GM18909 (cell line): ENCODE measurements around the gene GAS1.

ENCODE experiments used
- ATAC-seq: cut with Tn5 transposase; IDR thresholded peaks from one replicate; pipeline ENCODE4 v1.9.1; 2021; ENCODE audit warnings: mild to moderate bottlenecking; ENCODE audit not compliant: unreplicated experiment, poor library complexity

GAS1 gene

GRCh38 chr9:86965636-86966395 is 18.5 kb upstream of the GAS1 start:
- ATAC-seq: no peak

DNA sequence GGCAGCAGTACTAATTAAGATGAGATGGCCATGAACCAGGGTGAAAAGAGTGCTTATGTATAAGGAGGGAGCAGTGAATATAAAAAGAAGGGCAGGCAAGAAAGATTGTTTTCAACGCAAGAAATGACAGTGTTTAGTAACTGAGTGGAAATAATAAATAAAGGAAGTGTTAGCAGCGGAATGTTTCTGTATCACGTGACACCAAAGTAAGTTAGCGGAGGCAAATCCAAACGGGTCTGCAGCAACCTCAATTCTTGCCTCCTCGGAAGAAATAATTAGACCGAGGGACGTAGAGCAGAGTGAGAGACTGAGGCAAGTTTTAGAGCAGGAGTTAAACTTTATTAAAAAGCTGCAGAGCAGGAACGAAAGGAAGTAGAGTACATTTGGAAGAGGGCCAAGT is 15.4 kb upstream of the GAS1 start:
- ATAC-seq: no peak

DNA sequence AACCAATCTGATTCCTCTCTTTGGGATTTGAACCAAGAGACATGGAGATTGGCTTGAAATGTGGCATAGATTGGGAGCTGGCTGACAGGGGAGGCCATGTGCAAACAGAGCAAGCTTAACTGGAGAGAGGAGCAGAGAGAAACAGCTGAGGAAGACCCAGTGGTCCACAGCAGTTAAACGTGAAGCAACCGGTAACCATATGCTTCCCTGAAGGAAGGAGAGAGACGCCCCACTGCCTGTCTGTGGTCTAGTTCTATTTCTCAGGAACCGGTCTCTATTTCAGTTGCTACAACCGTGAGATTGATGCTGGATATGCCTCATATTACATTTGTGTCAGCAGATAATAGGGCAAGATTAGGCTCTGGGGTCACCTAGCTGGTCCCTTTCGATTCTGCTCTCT is 13.6 kb upstream of the GAS1 start:
- ATAC-seq: no peak

DNA sequence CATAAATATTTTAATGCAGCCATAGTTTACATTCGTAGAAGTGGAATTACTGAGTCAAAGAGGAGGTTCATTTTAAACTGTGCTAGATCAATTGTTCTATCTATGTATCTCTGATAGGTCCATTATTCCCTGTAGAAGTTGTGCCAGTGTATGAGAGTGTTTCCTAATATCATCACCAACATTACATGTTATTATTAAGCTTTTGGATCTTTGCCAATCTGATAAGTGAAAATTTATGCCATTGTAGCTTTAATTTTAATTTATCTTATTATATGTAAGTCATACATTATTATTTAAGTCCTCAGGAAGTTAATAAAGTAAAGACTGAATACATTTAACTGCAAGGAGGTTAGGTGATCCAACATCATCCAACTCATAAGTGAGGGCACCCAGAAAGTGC is 10.9 kb upstream of the GAS1 start:
- no peak for ATAC-seq

GRCh38 chr9:86955561-86955960 is 8.3 kb upstream of the GAS1 start:
- ATAC-seq: no peak

GRCh38 chr9:86955042-86955441 is 7.7 kb upstream of the GAS1 start:
- ATAC-seq: no peak

DNA sequence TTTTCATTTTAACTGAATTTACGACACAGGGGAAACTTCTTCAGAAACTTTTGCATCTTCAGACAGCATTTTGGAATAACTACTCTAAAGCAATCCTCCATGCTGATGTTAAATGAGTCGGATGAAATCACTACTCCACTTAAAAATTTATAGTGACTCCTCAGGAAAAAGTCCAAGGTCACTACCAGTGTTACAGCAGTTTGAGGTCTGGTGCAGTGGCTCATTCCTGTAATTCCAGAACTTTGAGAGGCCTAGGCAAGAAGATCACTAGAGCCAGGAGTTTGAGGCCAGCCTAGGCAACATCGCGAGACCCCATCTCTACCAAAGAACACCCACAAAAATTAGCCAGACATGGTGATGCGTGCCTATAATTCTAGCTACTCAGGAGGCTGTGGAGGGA is 5.9 kb upstream of the GAS1 start:
- no peak for ATAC-seq

GRCh38 chr9:86948074-86948929 is 996 bp upstream of the GAS1 start:
- ATAC-seq: peak; percentile 72

- peak; percentile 51 for ATAC-seq
These were observed 833 bp downstream of the GAS1 start for GRCh38 chr9:86946201-86947145.

- ATAC-seq: peak; percentile 2
These were observed 1.5 kb downstream of the GAS1 start for GRCh38 chr9:86945728-86946200.

GRCh38 chr9:86944796-86945727 is 2.2 kb downstream of the GAS1 start:
- ATAC-seq: no peak

DNA sequence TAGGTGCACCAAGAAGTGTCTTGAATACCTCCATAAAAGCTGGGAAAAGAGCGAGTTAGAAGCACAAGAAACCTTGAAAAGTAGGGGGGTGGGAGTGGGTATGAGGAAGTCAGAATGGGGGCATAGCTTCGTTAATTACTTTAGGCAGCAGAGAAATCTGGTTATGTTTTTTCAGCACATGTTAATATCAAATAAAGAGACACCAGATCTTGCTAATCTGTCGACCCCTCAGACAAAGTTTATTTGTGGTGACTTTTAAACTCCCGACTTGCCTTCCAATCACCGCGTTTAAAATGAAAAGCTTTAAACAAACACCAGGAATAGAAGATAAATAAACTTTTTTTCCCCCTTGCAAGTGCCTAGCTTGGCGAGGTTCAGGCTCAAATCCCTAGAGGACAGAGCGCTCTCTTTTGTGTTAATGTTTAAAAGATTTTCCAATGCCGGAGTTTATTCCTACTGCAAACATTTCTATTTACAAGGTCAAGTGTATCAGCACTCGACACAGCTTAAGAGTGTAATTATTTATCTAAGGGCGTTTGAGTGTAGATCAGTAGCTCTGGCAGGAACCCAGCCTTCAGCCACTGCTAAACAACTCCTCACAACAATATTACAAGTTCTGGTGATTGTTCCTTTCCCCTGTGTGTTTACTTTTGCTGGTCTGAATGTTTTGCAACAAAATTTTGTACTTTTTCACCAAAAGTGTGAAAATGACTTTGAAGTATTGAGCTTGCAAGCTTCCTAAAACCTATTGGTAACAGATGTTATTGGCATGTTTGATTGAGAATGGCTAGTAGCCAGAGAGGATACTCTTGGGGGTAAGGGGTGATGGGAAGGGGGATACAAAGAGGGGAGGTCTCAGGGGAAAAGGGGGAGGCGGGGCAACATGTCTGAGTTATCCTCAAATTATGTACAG is 3.8 kb downstream of the GAS1 start:
- no peak for ATAC-seq

- ATAC-seq: no peak
These were observed 4.8 kb downstream of the GAS1 start for GRCh38 chr9:86942281-86943200.

GRCh38 chr9:86941197-86941596 is 6.1 kb downstream of the GAS1 start:
- no peak for ATAC-seq

- no peak for ATAC-seq
These were observed 6.5 kb downstream of the GAS1 start for GRCh38 chr9:86940774-86941173.

GRCh38 chr9:86939891-86940290 is 7.4 kb downstream of the GAS1 start:
- no peak for ATAC-seq

DNA sequence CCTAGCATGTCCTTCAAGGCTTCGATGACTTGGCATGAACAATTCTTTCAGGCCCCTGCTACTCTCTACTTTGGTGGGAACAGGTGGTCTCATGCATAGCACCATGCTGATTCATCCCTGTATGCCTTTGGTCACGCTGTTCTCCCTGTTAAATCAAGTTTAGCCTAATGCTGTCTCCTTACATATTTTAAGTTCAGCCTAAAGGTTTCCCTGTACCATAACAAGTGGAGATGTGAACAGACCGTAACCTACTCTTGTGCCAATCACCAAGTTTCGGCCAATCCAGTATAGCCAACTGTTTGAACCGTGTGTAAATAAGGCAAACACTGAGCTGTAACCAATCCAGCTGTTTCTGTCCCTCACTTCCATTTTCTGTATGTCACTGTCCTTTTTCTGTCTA is 8.0 kb downstream of the GAS1 start:
- no peak for ATAC-seq
